ENCODE measurements around the gene TTBK2. TPM values are rescaled to one million over a fixed set of nuclear protein-coding genes. Genes with fewer than 3 reads are reported as not detected.

TTBK2 gene
- total RNA-seq, 4 donors from 2014 or later: 8.8 to 20.3 (median 16.2) TPM

DNA sequence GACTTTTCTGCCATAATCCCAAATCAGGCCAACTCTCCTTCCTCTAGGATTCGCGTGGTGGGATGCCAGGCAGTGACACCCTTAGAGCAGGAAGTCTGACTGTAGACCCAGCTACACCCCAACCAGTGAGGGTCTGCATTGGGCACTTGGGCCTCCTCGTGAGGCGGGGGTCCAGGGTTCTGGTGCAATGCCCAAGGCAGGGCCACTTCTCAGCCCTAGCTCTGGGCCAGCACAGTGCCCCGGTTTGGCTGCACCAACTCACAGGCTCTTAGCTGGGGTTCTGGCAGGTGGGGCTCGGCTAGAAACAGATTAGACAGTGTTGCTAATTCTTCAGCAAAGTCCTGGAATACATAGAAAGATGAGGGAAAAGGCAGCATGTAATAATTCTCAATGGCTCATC, 196.3 kb downstream of the TTBK2 start:
- H3K36me3 ChIP-seq: peaks cover 0 to 97% of the 10 kb centered on the region in 2 donors
- H3K4me1 ChIP-seq: no peaks in the 10 kb centered on the region
- intact Hi-C loops (cut with DNase I; ENCODE audit: low total_unique reads) (no loop called here), in situ Hi-C loops (cut with MboI; ENCODE audit: low sequenced_read_pairs in 4 of 4) (no loop called here)
- H3K27ac ChIP-seq: no peak overlapping the region
- H3K4me3 ChIP-seq: no peak overlapping the region
- TF ChIP-seq, protein P1, sequence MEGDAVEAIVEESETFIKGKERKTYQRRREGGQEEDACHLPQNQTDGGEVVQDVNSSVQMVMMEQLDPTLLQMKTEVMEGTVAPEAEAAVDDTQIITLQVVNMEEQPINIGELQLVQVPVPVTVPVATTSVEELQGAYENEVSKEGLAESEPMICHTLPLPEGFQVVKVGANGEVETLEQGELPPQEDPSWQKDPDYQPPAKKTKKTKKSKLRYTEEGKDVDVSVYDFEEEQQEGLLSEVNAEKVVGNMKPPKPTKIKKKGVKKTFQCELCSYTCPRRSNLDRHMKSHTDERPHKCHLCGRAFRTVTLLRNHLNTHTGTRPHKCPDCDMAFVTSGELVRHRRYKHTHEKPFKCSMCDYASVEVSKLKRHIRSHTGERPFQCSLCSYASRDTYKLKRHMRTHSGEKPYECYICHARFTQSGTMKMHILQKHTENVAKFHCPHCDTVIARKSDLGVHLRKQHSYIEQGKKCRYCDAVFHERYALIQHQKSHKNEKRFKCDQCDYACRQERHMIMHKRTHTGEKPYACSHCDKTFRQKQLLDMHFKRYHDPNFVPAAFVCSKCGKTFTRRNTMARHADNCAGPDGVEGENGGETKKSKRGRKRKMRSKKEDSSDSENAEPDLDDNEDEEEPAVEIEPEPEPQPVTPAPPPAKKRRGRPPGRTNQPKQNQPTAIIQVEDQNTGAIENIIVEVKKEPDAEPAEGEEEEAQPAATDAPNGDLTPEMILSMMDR (IDR thresholded peaks at IDR 0.05 in 4 of 5, conservative IDR thresholded peaks at IDR 0.05 in 1 of 5): no peak
- ATAC-seq (no peak), DNase-seq (no peak)
- no peaks in the 10 kb centered on the region for H3K9me3 ChIP-seq
- H3K27me3 ChIP-seq: no peaks in the 10 kb centered on the region

DNA sequence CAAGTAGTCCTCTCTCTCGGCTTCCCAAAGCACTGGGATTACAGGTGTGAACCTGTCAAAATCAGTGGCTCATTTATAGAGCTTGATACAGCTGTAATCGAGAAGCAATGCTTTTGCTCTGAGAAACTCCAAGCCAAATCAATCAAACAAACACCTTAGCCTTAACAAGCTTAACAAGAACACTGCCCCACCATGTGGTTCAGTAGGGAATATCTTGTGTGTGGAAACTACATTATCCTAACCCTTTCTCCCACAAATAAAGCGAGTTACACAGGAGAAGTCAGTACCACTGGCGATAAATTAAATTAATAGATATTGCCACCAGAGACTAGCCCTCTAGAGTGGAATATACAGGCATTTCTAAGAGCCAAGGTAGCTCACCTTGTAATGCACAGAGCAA, 197.5 kb downstream of the TTBK2 start:
- intact Hi-C loops (cut with DNase I; ENCODE audit: low total_unique reads): no loop called here
- H3K36me3 ChIP-seq: peaks cover 0 to 87% of the 10 kb centered on the region in 2 donors
- H3K27ac ChIP-seq: no peak overlapping the region
- H3K9me3 ChIP-seq: no peaks in the 10 kb centered on the region
- in situ Hi-C loops (cut with MboI; ENCODE audit: low sequenced_read_pairs in 4 of 4): no loop called here
- no peak for TF ChIP-seq POLR2A (IDR thresholded peaks at IDR 0.05)
- TF ChIP-seq, protein P1 (IDR thresholded peaks at IDR 0.05 in 4 of 5, conservative IDR thresholded peaks at IDR 0.05 in 1 of 5): no peak
- no peaks in the 10 kb centered on the region for H3K4me1 ChIP-seq
- H3K27me3 ChIP-seq: no peaks in the 10 kb centered on the region
- DNase-seq (no peak), ATAC-seq (no peak)
- no peak overlapping the region for H3K4me3 ChIP-seq

DNA sequence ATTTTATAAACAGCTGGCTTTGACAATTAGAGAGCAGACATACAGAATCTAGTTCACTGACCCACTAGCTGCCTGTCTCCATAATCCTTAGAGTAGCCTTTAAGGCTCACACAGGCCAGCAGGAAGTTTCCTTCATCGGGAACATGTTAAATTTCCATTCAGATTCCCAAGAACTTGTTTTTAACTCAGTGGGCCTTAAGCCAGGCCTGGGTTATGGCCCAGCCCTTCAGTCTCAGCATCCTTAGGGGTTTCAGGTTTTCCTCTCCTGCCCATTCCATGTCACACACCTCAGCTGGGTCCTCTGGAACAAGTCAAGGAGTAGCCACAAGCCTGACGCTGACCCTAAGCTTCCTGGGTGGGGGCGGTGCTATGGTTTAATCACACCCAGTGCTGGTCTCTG, 198.7 kb downstream of the TTBK2 start:
- no peak for DNase-seq
- H3K9me3 ChIP-seq: no peaks in the 10 kb centered on the region
- H3K27me3 ChIP-seq: no peaks in the 10 kb centered on the region
- peaks cover 0 to 76% of the 10 kb centered on the region in 2 donors for H3K36me3 ChIP-seq
- ATAC-seq: no peak
- H3K27ac ChIP-seq: no peak overlapping the region
- H3K4me1 ChIP-seq: no peaks in the 10 kb centered on the region
- TF ChIP-seq, protein P1 (IDR thresholded peaks at IDR 0.05 in 4 of 5, conservative IDR thresholded peaks at IDR 0.05 in 1 of 5): no peak
- no peak for TF ChIP-seq POLR2A (IDR thresholded peaks at IDR 0.05)
- intact Hi-C loops (cut with DNase I; ENCODE audit: low total_unique reads) (no loop called here), in situ Hi-C loops (cut with MboI; ENCODE audit: low sequenced_read_pairs in 4 of 4) (no loop called here)
- H3K4me3 ChIP-seq: no peak overlapping the region

DNA sequence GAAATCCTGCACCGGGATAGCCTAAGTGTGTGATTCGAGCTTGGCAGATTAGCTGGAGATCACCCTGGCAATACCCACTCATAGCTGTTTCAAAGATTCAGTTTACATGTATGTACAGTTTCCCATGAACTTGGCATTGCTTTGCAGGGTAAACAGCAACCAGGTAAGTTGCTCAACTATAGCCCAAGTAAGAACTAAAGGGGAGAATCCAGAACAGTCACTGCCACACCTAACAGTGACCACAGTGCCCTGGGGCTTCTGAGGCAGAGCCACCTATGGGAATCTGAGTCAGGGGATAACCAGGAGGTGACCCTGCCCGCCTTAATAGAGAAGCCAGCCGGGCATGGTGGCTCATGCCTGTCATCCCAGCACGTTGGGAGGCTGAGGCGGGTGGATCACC, 199.6 kb downstream of the TTBK2 start:
- Histone ChIP-seq H3K9me3 (no peaks in the 10 kb centered on the region), H3K4me1 (no peaks in the 10 kb centered on the region), H3K27me3 (no peaks in the 10 kb centered on the region), H3K27ac (no peak overlapping the region), H3K36me3 (peaks cover 0 to 68% of the 10 kb centered on the region in 2 donors), H3K4me3 (no peak overlapping the region)
- TF ChIP-seq, protein P1 (IDR thresholded peaks at IDR 0.05 in 4 of 5, conservative IDR thresholded peaks at IDR 0.05 in 1 of 5): no peak
- no peak for TF ChIP-seq POLR2A (IDR thresholded peaks at IDR 0.05)
- intact Hi-C loops (cut with DNase I; ENCODE audit: low total_unique reads) (no loop called here), in situ Hi-C loops (cut with MboI; ENCODE audit: low sequenced_read_pairs in 4 of 4) (no loop called here)
- ATAC-seq (no peak), DNase-seq (no peak)

DNA sequence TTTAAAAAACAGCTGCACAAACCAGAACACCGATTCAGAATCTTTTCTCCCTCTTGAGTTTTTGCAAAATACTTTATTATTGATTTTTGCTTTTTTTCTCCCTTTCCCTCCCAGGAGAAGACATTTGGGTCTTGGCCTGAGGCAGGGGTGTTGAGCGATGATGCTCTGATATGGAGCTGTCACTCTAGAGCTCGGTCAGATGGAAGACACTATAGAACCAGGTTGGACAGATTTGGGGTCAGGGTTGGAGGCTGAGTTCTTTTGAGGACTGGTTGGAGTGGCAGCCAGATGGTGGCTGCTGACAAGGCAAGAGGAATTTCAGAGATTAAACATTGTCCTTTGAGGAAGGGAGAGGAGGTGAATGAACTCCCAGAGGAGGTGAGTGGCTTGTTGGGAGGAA, 200.5 kb downstream of the TTBK2 start:
- no peak for DNase-seq
- no peak overlapping the region for H3K27ac ChIP-seq
- H3K9me3 ChIP-seq: no peaks in the 10 kb centered on the region
- peaks cover 0 to 58% of the 10 kb centered on the region in 2 donors for H3K36me3 ChIP-seq
- in situ Hi-C loops (cut with MboI; ENCODE audit: low sequenced_read_pairs in 4 of 4) (no loop called here), intact Hi-C loops (cut with DNase I; ENCODE audit: low total_unique reads) (no loop called here)
- TF ChIP-seq POLR2A (IDR thresholded peaks at IDR 0.05): no peak
- TF ChIP-seq, protein P1 (IDR thresholded peaks at IDR 0.05 in 4 of 5, conservative IDR thresholded peaks at IDR 0.05 in 1 of 5): no peak
- no peaks in the 10 kb centered on the region for H3K27me3 ChIP-seq
- ATAC-seq: no peak
- no peaks in the 10 kb centered on the region for H3K4me1 ChIP-seq
- H3K4me3 ChIP-seq: no peak overlapping the region

Data from gastrocnemius medialis (tissue), 4 donors.